Body of pancreas (tissue), 4 donors: ENCODE data around the gene BPIFB4. TPM values are rescaled to one million over a fixed set of nuclear protein-coding genes. Genes with fewer than 3 reads are reported as not detected.

Experiments used
- ATAC-seq: fragments of 150-250 bp; one replicate; pipeline ENCODE4 v1.9.1; 2016
- DNase-seq, 4 donors: peaks; one replicate each; pipeline ENCODE4 v3.0.0-alpha.2; 2019
- H3K27ac ChIP-seq, 4 donors: fragments of 200-600 bp; sonication (generic); 1 replicate in 3 of 4; 2 replicates in 1 of 4; pipeline versions ENCODE4 v1.5.1 to v1.6.1; 2016 to 2019; ENCODE audit warnings: mild to moderate bottlenecking in 1 of 4, mixed read lengths in 1 of 4, moderate library complexity in 1 of 4
- H3K27me3 ChIP-seq, 2 donors: fragments of 200-600 bp; sonication (generic); one replicate each; pipeline ENCODE4 v1.6.0; 2016; ENCODE audit warnings: mild to moderate bottlenecking in 1 of 2
- H3K36me3 ChIP-seq, 2 donors: fragments of 200-600 bp; sonication (generic); replicated peaks in 1 of 2; 2 replicates each; pipeline ENCODE4 v1.5.1; 2016; ENCODE audit warnings: low read depth in 2 of 2; ENCODE audit not compliant: insufficient read depth in 1 of 2
- H3K4me1 ChIP-seq: fragments of 200-600 bp; sonication (generic); one replicate; pipeline ENCODE4 v1.6.0; 2016
- H3K4me3 ChIP-seq, 2 donors: fragments of 200-600 bp; sonication (generic); 1 replicate in 1 of 2; 2 replicates in 1 of 2; pipeline ENCODE4 v1.5.1; 2016 to 2019
- H3K9me3 ChIP-seq, 3 donors: fragments of 200-600 bp; sonication (generic); 1 replicate in 2 of 3; 2 replicates in 1 of 3; pipeline ENCODE4 v1.5.1; 2016
- POLR2A ChIP-seq, 3 donors: fragments of 450-650 bp; IDR thresholded peaks; one replicate each; pipeline ENCODE4 v1.6.1; 2016; ENCODE audit warnings: antibody characterized with exemption in 3 of 3, mild to moderate bottlenecking in 2 of 3
- WGBS, 2 donors: methylation state at CpG; one replicate each; pipeline ENCODE4 v1.1.5; 2017; 5-methylcytosine and 5-hydroxymethylcytosine counted together
- intact Hi-C: fragments of 100-400 bp; cut with DNase I; formaldehyde crosslinking; loops from one replicate; pipeline ENCODE4 v1.15.1; 2023
- total RNA-seq, 2 donors: library from RNA; depleted of rRNA; stranded (reverse); fragments of >200 nt; gene quantifications; one replicate each; pipeline ENCODE4 v1.1.0, GENCODE V29; 2016
- TF ChIP-seq, protein P1 (sequence below), 7 experiments: fragments of 450-650 bp in 4 of 7; fragments of 200-600 bp in 3 of 7; sonication (generic) in 3 of 7; IDR thresholded peaks; one replicate each; pipeline ENCODE4 v1.5.1; 2016 to 2019; ENCODE audit warnings: antibody characterized with exemption in 7 of 7

The BPIFB4 gene
- total RNA-seq, 2 donors from 2014 or later, result not detected

DNA sequence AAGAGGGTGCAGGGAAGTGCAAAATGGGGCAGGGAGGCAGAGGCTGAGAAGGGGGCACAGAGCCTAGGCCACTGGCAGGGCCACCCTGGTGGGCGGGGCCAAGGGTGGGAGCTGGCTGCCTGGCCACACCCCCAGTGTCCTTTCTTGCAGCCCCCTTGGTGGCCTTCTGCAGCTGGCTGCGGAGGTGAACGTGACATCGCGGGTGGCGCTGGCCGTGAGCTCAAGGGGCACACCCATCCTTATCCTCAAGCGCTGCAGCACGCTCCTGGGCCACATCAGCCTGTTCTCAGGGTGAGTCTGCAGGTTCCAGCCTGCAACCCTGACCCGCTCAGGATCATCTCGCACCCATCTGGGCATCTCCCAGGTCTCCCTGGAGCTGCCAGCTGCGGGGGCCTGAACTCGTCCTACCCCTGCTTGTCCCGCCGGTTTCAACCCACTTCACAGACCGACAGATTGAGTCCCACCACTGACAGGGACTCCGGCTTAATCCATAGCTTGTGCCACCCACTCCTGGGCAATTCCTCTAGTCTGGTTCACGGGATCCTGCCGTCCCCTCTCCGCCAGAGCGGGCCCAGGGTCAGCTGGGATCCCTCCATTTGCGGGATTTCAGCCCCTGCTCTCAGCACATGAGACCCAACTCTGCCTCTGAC, 19.6 kb upstream of the BPIFB4 start:
- no peaks in the 10 kb centered on the region for H3K4me1 ChIP-seq
- no peak overlapping the region for H3K27ac ChIP-seq
- no peaks in the 10 kb centered on the region for H3K27me3 ChIP-seq
- ATAC-seq (no peak), DNase-seq (no peak)
- H3K36me3 ChIP-seq, result no peaks in the 10 kb centered on the region
- intact Hi-C loops, result no loop called here
- H3K4me3 ChIP-seq, result no peak overlapping the region
- H3K9me3 ChIP-seq, result no peaks in the 10 kb centered on the region
- 82 to 87% methylated on average over 18 to 22 of the region's 22 CpGs for WGBS, 2 donors
- TF ChIP-seq POLR2A (IDR thresholded peaks at IDR 0.05), result no peak
- TF ChIP-seq, protein P1, sequence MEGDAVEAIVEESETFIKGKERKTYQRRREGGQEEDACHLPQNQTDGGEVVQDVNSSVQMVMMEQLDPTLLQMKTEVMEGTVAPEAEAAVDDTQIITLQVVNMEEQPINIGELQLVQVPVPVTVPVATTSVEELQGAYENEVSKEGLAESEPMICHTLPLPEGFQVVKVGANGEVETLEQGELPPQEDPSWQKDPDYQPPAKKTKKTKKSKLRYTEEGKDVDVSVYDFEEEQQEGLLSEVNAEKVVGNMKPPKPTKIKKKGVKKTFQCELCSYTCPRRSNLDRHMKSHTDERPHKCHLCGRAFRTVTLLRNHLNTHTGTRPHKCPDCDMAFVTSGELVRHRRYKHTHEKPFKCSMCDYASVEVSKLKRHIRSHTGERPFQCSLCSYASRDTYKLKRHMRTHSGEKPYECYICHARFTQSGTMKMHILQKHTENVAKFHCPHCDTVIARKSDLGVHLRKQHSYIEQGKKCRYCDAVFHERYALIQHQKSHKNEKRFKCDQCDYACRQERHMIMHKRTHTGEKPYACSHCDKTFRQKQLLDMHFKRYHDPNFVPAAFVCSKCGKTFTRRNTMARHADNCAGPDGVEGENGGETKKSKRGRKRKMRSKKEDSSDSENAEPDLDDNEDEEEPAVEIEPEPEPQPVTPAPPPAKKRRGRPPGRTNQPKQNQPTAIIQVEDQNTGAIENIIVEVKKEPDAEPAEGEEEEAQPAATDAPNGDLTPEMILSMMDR (IDR thresholded peaks at IDR 0.05), result no peak

DNA sequence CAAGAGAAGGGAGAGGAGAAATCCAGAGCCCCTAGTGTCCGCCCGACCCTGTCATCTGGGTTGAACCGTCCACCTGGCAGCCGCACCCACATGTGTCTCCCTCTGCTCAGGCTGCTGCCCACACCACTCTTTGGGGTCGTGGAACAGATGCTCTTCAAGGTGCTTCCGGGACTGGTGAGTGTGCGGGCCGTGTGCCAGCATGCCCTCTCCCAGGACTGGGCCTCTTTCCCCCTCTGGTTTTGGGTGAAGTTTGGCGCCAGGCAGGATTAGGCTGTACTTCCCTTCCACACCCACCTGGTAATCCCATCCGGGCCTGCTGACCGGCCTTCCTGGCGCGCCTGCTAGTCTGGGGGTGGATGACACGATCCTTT, 17.8 kb upstream of the BPIFB4 start:
- TF ChIP-seq POLR2A (IDR thresholded peaks at IDR 0.05), result no peak
- TF ChIP-seq, protein P1 (IDR thresholded peaks at IDR 0.05), result no peak
- ATAC-seq (no peak), DNase-seq (no peak)
- Histone ChIP-seq H3K4me1 (no peaks in the 10 kb centered on the region), H3K9me3 (no peaks in the 10 kb centered on the region), H3K4me3 (no peak overlapping the region), H3K27me3 (no peaks in the 10 kb centered on the region), H3K36me3 (no peaks in the 10 kb centered on the region), H3K27ac (no peak overlapping the region)
- intact Hi-C loops, result no loop called here
- 75 to 80% methylated on average over 12 to 13 of the region's 14 CpGs for WGBS, 2 donors

DNA sequence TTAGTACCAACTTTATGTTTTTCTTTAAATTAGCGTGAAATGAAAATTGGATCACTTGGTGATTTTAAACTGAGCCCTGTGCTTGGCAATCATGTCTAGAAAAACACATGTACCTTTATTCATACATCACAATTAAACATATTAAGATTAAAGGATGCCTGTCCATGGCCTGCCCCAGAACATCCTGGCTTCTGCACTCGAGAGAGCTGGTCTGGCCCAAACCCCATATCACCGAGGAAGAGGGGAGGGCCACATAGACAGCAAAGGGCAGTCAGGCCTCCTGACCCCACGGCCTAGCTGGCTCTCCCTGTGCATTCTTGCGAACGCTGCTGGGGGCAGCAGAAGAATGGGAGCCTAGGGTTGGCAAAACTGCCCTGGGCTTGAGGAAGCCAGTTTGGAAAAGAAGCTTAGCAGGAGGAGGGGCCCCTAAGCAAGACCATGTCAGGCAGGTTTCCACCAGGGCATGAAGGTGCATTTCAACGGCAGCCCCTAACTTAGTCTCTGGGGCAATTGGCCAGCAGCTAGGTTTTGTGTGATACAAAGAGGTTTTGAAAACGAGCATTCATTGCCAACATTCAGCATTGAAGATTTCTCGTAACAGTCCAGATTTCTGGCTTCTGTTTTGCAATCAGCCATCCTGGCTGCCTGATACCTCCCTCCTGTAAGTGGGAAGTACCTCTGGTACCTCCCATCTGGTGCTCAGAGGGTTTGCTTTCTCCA, 17.2 kb upstream of the BPIFB4 start:
- H3K36me3 ChIP-seq, result no peaks in the 10 kb centered on the region
- DNase-seq (no peak), ATAC-seq (peak; percentile 18)
- no peaks in the 10 kb centered on the region for H3K4me1 ChIP-seq
- H3K27ac ChIP-seq, result no peak overlapping the region
- no peak overlapping the region for H3K4me3 ChIP-seq
- TF ChIP-seq, protein P1 (IDR thresholded peaks at IDR 0.05), result no peak
- no peak for TF ChIP-seq POLR2A (IDR thresholded peaks at IDR 0.05)
- no peaks in the 10 kb centered on the region for H3K9me3 ChIP-seq
- intact Hi-C loops, result no loop called here
- 47 to 62% methylated on average over 7 to 8 of the region's 9 CpGs for WGBS, 2 donors
- no peaks in the 10 kb centered on the region for H3K27me3 ChIP-seq

DNA sequence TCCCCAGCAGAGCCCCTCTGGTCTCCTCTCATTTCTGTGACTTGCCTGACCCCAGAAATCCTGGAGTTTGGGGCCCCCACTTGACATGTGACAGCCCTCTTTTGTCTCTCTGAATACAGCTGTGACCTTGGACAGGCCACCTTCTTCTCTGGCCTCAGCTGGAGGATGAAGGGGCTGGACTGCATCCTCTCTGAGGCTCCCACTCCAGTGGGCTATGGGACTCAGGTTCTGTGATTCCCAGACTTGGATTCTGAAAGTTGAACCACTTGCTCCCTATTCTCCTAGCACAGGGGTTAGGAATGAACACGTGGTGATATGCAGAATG, 16.7 kb upstream of the BPIFB4 start:
- no peak for ATAC-seq
- no peak for TF ChIP-seq POLR2A (IDR thresholded peaks at IDR 0.05)
- TF ChIP-seq, protein P1 (IDR thresholded peaks at IDR 0.05), result no peak
- Histone ChIP-seq H3K9me3 (no peaks in the 10 kb centered on the region), H3K27me3 (no peaks in the 10 kb centered on the region), H3K27ac (no peak overlapping the region), H3K4me3 (no peak overlapping the region), H3K36me3 (no peaks in the 10 kb centered on the region), H3K4me1 (no peaks in the 10 kb centered on the region)
- 71% methylated on average over 1 of the region's 1 CpG; no CpG with 5 or more reads in 1 of the 2 donors for WGBS, 2 donors
- intact Hi-C loops, result no loop called here
- no peak for DNase-seq

DNA sequence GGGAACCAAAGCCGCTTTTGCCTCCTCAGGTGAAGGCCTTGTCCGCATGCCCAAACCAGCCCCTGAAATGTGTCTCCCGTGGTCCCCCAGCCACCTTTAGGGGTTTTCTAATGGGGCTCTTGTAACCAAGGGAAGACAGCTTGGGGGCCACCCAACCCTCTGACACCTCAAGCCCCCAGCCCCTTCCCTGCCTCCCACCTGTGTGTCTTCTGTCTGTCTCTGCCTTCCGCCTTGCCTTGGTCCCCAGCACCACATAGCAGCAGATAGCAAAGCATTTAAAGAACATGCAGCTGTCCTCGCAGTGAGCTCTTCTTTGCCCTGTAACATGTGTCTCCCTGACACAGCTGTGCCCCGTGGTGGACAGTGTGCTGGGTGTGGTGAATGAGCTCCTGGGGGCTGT, 16.2 kb upstream of the BPIFB4 start:
- no peaks in the 10 kb centered on the region for H3K9me3 ChIP-seq
- WGBS, 2 donors, result 79 to 89% methylated on average over 4 to 6 of the region's 6 CpGs
- TF ChIP-seq, protein P1 (IDR thresholded peaks at IDR 0.05), result no peak
- no peak for TF ChIP-seq POLR2A (IDR thresholded peaks at IDR 0.05)
- DNase-seq (no peak), ATAC-seq (no peak)
- no peak overlapping the region for H3K4me3 ChIP-seq
- no peaks in the 10 kb centered on the region for H3K27me3 ChIP-seq
- intact Hi-C loops, result no loop called here
- no peak overlapping the region for H3K27ac ChIP-seq
- H3K4me1 ChIP-seq, result no peaks in the 10 kb centered on the region
- no peaks in the 10 kb centered on the region for H3K36me3 ChIP-seq
